Stimulated activated CD4-positive, alpha-beta T cell treated with anti-CD3 and anti-CD28 coated beads, TNF-alpha, amount 100 ng/mL, for 48 hours (primary cell): ENCODE data around the gene SYCE1L.
"Not testable (repeated sequence)": the region's sequence is repeated elsewhere in the genome, so short reads cannot be mapped to it uniquely, and the experiment has no call there.

ENCODE experiments used
- DNase-seq, 3 donors: peaks; one replicate each; pipeline ENCODE4 v3.0.0-alpha.2; 2020; ENCODE audit warnings: low read depth in 3 of 3

Gene SYCE1L

GRCh38 chr16:77199211-77199610, at the start of gene SYCE1L:
SYCE1L (plus strand) TSS chr16:77199408; CDS start chr16:77199452, 44 bp downstream.
- DNase-seq: no peak

- no peak for DNase-seq
These were observed 41.7 kb upstream of the SYCE1L start for GRCh38 chr16:77157346-77158058.

GRCh38 chr16:77158293-77158692, 40.9 kb upstream of the SYCE1L start:
- no peak for DNase-seq

GRCh38 chr16:77165006-77165405, 34.2 kb upstream of the SYCE1L start:
- DNase-seq: no peak

GRCh38 chr16:77165536-77166236, 33.5 kb upstream of the SYCE1L start:
- DNase-seq: not testable (repeated sequence)

GRCh38 chr16:77166726-77167125, 32.5 kb upstream of the SYCE1L start:
- no peak for DNase-seq

- DNase-seq: no peak
These were observed 30.3 kb upstream of the SYCE1L start for GRCh38 chr16:77168901-77169300.

- peak; percentile 25 to 33 (median 33) for DNase-seq
These were observed 29.5 kb upstream of the SYCE1L start for GRCh38 chr16:77169650-77170236.

- DNase-seq: no peak
These were observed 28.4 kb upstream of the SYCE1L start for GRCh38 chr16:77170805-77171204.

- peak in 1 of 3 donors; percentile 25 for DNase-seq
These were observed 27.2 kb upstream of the SYCE1L start for GRCh38 chr16:77171745-77172635.

- DNase-seq: no peak
These were observed 26.3 kb upstream of the SYCE1L start for GRCh38 chr16:77172951-77173350.

GRCh38 chr16:77183137-77183536, 16.1 kb upstream of the SYCE1L start:
- DNase-seq: no peak

- not testable (repeated sequence) for DNase-seq
These were observed 12.9 kb upstream of the SYCE1L start for GRCh38 chr16:77186298-77186697.

GRCh38 chr16:77190190-77190477, 9.1 kb upstream of the SYCE1L start:
- no peak for DNase-seq

GRCh38 chr16:77190478-77191258, 8.5 kb upstream of the SYCE1L start, which contains the start of gene MON1B:
MON1B (plus strand) TSS chr16:77191190; CDS start chr16:77191486, 296 bp downstream.
- peak; percentile 78 to 91 (median 83) for DNase-seq

GRCh38 chr16:77191259-77191969, 7.8 kb upstream of the SYCE1L start:
- DNase-seq: no peak

- no peak for DNase-seq
These were observed 5.8 kb upstream of the SYCE1L start for GRCh38 chr16:77193377-77193776.

- no peak for DNase-seq
These were observed 4.6 kb upstream of the SYCE1L start for GRCh38 chr16:77194295-77195231.

- DNase-seq: no peak
These were observed 3.8 kb upstream of the SYCE1L start for GRCh38 chr16:77195411-77195810.
